H1 (cell line): ENCODE results near the gene CDCA7. TPM values are rescaled to one million over a fixed set of nuclear protein-coding genes. Genes with fewer than 3 reads are reported as not detected.

Source experiments
- ATF3 ChIP-seq: IDR thresholded peaks from 2 replicates; pipeline ENCODE4 v1.6.1; 2011; ENCODE audit warnings: low read depth, mild to moderate bottlenecking, low read length; ENCODE audit not compliant: insufficient read depth
- BCL11A ChIP-seq, 2 experiments: IDR thresholded peaks; one replicate each; pipeline ENCODE4 v1.6.1; 2011; ENCODE audit warnings: low read depth in 2 of 2, low read length in 2 of 2, mild to moderate bottlenecking in 2 of 2
- CEBPB ChIP-seq: IDR thresholded peaks from 2 replicates; pipeline ENCODE4 v1.6.1; 2012; ENCODE audit warnings: low read depth, low read length
- E2F6 ChIP-seq: IDR thresholded peaks from 2 replicates; pipeline ENCODE4 v1.6.1; 2012; ENCODE audit warnings: inconsistent platforms
- GABPA ChIP-seq: IDR thresholded peaks from 2 replicates; pipeline ENCODE4 v1.6.1; 2011; ENCODE audit warnings: mild to moderate bottlenecking, low read length, moderate library complexity, borderline replicate concordance; ENCODE audit not compliant: insufficient read depth
- GTF2F1 ChIP-seq: IDR thresholded peaks from 2 replicates; pipeline ENCODE4 v1.6.1; 2012; ENCODE audit warnings: low read depth, low read length, improper control_type of control experiment, borderline replicate concordance
- HDAC6 ChIP-seq: IDR thresholded peaks from one replicate; pipeline ENCODE4 v1.7.1; 2012; ENCODE audit warnings: low read depth, mild to moderate bottlenecking, inconsistent platforms, low read length, moderate library complexity
- JUN ChIP-seq: IDR thresholded peaks from 2 replicates; pipeline ENCODE4 v1.6.1; 2011; ENCODE audit warnings: low read depth, mild to moderate bottlenecking, improper control_type of control experiment, low read length
- KDM1A ChIP-seq: fragments of 200-600, 300-600 bp; sonication (generic); IDR thresholded peaks from 2 replicates; pipeline ENCODE4 v1.7.1; 2016; ENCODE audit warnings: mild to moderate bottlenecking, low read length, borderline replicate concordance
- KDM4A ChIP-seq: IDR thresholded peaks from one replicate; pipeline ENCODE4 v1.7.1; 2012; ENCODE audit warnings: low read depth, mild to moderate bottlenecking, moderate library complexity, low read length, inconsistent platforms; ENCODE audit not compliant: severe bottlenecking
- PHF8 ChIP-seq: fragments of 200-600 bp; sonication (generic); conservative IDR thresholded peaks from 2 replicates; pipeline ENCODE4 v1.7.1; 2012; ENCODE audit warnings: low read depth, mild to moderate bottlenecking, inconsistent platforms, low read length, moderate library complexity
- POLR2AphosphoS5 ChIP-seq: IDR thresholded peaks from 2 replicates; pipeline ENCODE4 v1.6.1; 2011; ENCODE audit warnings: low read depth, low read length
- POU5F1 ChIP-seq: IDR thresholded peaks from 2 replicates; pipeline ENCODE4 v1.6.1; 2011; ENCODE audit warnings: low read depth, mild to moderate bottlenecking, low read length, moderate library complexity
- RAD21 ChIP-seq, 2 experiments: IDR thresholded peaks in 1 of 2; conservative IDR thresholded peaks in 1 of 2; 2 replicates each; pipeline ENCODE4 v1.6.1; 2011; ENCODE audit warnings: low read depth in 2 of 2, low read length in 2 of 2, improper control_type of control experiment in 1 of 2, inconsistent platforms in 1 of 2, mild to moderate bottlenecking in 1 of 2, moderate library complexity in 1 of 2
- SIRT6 ChIP-seq: IDR thresholded peaks from one replicate; pipeline ENCODE4 v1.7.1; 2012; ENCODE audit warnings: low read length, inconsistent platforms
- SP1 ChIP-seq: IDR thresholded peaks from 2 replicates; pipeline ENCODE4 v1.6.1; 2011; ENCODE audit warnings: low read depth, low read length
- SP4 ChIP-seq: IDR thresholded peaks from 2 replicates; pipeline ENCODE4 v1.6.1; 2012; ENCODE audit warnings: low read length, inconsistent platforms
- TAF7 ChIP-seq: optimal IDR thresholded peaks from 2 replicates; pipeline ENCODE3; 2011; ENCODE audit warnings: low read depth, mild to moderate bottlenecking, inconsistent platforms, low read length, moderate library complexity, borderline replicate concordance
- TCF12 ChIP-seq: IDR thresholded peaks from 2 replicates; pipeline ENCODE4 v1.6.1; 2011; ENCODE audit warnings: low read depth, mild to moderate bottlenecking, low read length
- USF2 ChIP-seq: IDR thresholded peaks from 2 replicates; pipeline ENCODE4 v1.6.1; 2011; ENCODE audit warnings: low read length, improper control_type of control experiment
- ZNF274 ChIP-seq: IDR thresholded peaks from 2 replicates; pipeline ENCODE4 v1.7.0; 2012; ENCODE audit warnings: low read length, borderline replicate concordance; ENCODE audit errors: extremely low read depth
- polyA plus RNA-seq, 7 experiments: library from polyadenylated mRNA; depleted of rRNA in 3 of 7; stranded (reverse) in 5 of 7; unstranded in 2 of 7; fragments of >200 nt in 5 of 7; fragments of 200-250 nt in 2 of 7; gene quantifications; 1 replicate in 5 of 7; 2 replicates in 1 of 7; 4 replicates in 1 of 7; pipeline versions ENCODE4 v1.2.1 to v1.2.3, GENCODE V29; 2011 to 2013; ENCODE audit warnings: missing spikeins in 2 of 7, mixed read lengths in 2 of 7
- total RNA-seq: library from RNA; stranded (reverse); fragmentation: NEBNext Ultra II Directional; extraction: Animal tissue kit (Norgen Biotek cat#: 25700); gene quantifications from 2 replicates; pipeline ENCODE4 v1.2.1, GENCODE V29; 2021

The CDCA7 gene
- total and polyA plus RNA-seq, 2 of the 8 experiments (the other 6 are each of a cell fraction or from before 2014, with no cell fraction given), result 64.4 to 80.4 TPM

- TF ChIP-seq ZNF274 (no peak), PHF8 (peak; percentile 59; the same call in 1 of the 2 replicates), ATF3 (no peak), SP4 (no peak), GTF2F1 (no peak), USF2 (no peak), CEBPB (no peak), GABPA (no peak), KDM4A (peak; percentile 86), POLR2AphosphoS5 (no peak; the same call in none of the 2 replicates), BCL11A (IDR thresholded peaks at IDR 0.05; ENCODE audit: low read depth in 2 of 2, low read length in 2 of 2) (no peak), E2F6 (no peak), JUN (no peak), TAF7 (no peak), SP1 (no peak), RAD21 (IDR thresholded peaks at IDR 0.05 in 1 of 2, conservative IDR thresholded peaks at IDR 0.05 in 1 of 2; ENCODE audit: low read depth in 2 of 2, low read length in 2 of 2) (no peak), POU5F1 (no peak), SIRT6 (no peak), HDAC6 (no peak), KDM1A (no peak), TCF12 (no peak)
Observed at GRCh38 chr2:173355132-173355865, 627 bp downstream of the CDCA7 start (continued).
